ENCODE results near the gene PNPLA5.
A peak's percentile ranks its signal among the peaks of the same experiment; 100 is the strongest.
"Not testable (repeated sequence)": the region's sequence is repeated elsewhere in the genome, so short reads cannot be mapped to it uniquely, and the experiment has no call there.

Gene PNPLA5

DNA sequence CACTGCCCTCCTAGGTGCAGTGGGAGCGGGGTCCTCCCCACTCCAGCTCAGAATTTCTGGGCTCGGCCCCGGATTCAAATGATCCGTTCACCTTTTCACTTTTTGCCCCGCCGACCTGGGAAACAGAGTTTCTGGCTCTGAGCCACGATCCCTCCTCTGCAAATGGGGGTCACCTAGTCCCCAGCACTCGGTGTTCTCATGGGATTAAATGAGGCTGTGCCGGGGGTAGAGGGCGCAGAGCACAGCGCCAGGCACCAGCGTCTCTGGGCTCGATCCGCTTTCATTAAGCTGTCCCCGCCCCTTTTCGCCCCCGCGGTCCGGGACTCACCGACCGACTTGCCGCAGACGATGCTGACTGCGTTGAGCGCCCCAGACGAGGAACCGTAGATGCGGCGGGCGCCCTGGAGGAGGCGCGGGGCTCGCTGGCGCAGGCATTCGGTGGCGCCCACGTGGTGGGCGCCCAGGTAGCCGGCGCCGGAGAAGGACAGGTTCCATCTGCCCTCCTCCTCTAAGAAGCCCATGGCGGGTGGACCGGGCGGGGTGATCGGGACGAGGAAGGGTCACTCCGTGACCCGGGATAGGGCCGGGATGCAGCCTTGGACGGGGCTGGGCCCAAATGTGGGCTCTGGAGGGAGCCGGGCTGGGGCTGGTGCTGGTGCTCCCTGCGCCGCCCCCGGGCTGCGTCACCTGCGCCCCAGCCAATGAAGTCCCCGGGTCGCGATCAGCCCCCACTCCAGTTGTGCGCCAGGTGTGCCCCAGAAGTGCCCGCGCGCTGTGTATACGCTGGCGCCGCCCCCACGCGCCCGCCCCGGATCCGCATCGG, at the start of gene PNPLA5:
PNPLA5 (minus strand) TSS at position 654 of the 823 bp plus-strand sequence; CDS start at position 521, 133 bp downstream.
- peak; percentile 23 for DNase-seq (ENCODE audit: low read depth)

GRCh38 chr22:43941449-43941848, 49.6 kb upstream of the PNPLA5 start:
- no peak for DNase-seq (ENCODE audit: low read depth)

DNA sequence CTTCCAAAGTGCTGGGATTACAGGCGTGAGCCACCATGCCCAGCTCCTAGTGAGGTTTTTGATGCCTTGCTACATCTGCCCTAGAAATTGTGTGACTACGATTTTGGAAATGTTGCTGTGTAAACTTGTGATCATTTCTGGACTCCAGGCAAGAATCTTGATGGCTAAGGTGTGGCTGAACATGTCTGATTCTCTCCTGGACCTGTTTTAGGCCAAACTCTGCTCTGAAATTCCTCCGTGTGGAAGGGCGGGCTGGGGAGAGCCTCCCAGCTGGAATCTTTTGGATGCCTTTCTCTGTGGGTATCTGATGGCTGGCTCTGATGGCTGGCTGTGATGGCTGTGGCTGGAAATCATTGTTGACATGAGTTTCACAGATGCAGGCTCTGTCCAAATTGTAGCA, 40.0 kb upstream of the PNPLA5 start:
- DNase-seq (ENCODE audit: low read depth), result no peak

- no peak for DNase-seq (ENCODE audit: low read depth)
These were observed 37.1 kb upstream of the PNPLA5 start for GRCh38 chr22:43928908-43929307.

DNA sequence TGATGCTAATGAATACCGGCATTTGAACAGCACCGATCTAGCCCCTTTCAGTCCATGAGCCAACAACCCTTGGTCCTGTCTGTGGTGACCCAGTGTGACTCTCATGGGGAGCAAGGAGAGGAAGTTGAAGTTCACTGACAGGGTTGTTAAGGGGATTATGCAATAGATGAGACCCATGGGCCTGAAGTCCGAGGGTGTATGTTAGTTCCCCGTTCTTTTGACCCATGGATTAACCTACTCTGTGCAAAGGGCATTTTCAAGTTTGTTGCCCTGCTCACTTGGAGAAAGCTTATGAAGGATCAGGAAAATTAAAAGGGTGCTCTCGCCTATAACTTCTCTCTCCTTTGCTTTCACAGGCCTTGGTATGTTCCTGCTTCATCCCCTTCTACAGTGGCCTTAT, 36.7 kb upstream of the PNPLA5 start:
- DNase-seq (ENCODE audit: low read depth), result no peak

GRCh38 chr22:43926349-43926710, 34.5 kb upstream of the PNPLA5 start:
- peak; percentile 48 for DNase-seq (ENCODE audit: low read depth)

DNA sequence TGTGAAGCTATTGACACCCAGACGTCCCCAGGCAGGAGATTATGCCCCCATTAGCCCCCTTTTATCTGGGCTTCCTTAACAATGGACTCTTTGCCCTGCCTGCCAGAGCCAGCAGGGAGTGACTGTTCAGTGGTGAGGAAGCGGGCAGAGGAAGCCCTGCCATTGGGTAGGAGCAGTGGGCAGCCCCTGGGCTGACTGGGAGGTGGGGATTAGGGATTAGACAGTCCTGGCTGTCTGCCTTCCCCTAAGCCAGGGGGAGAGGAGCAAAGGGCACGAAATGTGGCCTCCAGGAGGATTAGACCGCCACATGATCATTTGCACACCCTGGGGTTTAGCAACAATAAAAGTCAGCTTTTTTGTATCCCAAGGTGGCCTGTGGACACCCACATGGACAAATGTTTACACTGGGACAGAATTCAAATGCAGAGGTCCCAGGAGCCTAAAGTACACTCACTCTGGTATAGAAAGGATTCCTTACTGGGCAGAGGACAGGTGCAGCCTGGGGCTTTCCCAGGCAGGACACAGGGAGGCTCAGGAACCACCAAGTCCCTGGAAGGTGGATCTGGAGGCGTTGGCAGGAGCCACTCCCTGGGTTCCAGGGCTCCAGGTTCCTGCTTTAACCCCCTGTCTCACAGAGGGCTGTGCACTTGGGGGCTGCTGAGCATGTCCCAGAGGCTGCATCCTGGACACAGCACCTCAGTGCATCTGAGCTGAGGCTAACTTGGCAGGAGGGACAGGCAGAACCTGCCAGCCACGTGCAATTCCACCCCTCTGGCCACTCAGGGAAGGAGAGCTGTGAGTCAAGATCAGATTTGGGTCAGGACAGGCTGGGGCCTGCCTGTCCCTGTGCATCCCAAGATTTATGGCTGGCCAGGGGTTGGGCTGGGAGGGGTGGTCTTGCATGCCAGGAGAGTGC, 33.9 kb upstream of the PNPLA5 start:
- peak; percentile 58 for DNase-seq (ENCODE audit: low read depth)

- DNase-seq (ENCODE audit: low read depth), result no peak
These were observed 33.1 kb upstream of the PNPLA5 start for GRCh38 chr22:43924877-43925276.

GRCh38 chr22:43923631-43924464, 32.0 kb upstream of the PNPLA5 start, which contains the start of gene PNPLA3:
Gene PNPLA3 (plus strand): TSS chr22:43923805. CDS start chr22:43923912, 107 bp downstream.
- DNase-seq (ENCODE audit: low read depth), result peak; percentile 83

DNA sequence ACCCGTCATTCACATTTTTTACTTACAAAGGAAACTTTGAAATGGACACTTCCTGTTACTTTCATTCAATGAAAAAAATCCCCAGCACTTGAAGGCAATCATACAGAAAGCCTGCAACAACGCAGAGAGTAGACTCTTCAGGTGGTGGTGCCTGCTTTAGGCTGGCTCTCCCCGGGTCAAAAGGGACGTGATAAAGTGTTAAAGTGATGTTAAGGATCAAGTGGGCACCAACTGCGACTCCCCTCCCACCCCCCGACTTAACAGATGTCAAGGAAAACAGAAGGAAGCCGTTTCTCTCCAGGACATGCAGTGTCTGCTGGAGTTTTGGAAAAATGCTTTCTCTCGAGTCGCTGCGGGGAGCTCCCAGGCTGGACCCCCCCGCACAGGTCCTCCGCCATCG, 31.4 kb upstream of the PNPLA5 start:
- no peak for DNase-seq (ENCODE audit: low read depth)

GRCh38 chr22:43922123-43922522, 30.3 kb upstream of the PNPLA5 start:
- no peak for DNase-seq (ENCODE audit: low read depth)

GRCh38 chr22:43921370-43921769, 29.6 kb upstream of the PNPLA5 start:
- peak; percentile 59 for DNase-seq (ENCODE audit: low read depth)

- peak; percentile 36 for DNase-seq (ENCODE audit: low read depth)
These were observed 27.5 kb upstream of the PNPLA5 start for GRCh38 chr22:43919106-43919973.

GRCh38 chr22:43917521-43917920, 25.7 kb upstream of the PNPLA5 start:
- DNase-seq (ENCODE audit: low read depth), result no peak

- no peak for DNase-seq (ENCODE audit: low read depth)
These were observed 19.5 kb upstream of the PNPLA5 start for GRCh38 chr22:43911351-43911750.

DNA sequence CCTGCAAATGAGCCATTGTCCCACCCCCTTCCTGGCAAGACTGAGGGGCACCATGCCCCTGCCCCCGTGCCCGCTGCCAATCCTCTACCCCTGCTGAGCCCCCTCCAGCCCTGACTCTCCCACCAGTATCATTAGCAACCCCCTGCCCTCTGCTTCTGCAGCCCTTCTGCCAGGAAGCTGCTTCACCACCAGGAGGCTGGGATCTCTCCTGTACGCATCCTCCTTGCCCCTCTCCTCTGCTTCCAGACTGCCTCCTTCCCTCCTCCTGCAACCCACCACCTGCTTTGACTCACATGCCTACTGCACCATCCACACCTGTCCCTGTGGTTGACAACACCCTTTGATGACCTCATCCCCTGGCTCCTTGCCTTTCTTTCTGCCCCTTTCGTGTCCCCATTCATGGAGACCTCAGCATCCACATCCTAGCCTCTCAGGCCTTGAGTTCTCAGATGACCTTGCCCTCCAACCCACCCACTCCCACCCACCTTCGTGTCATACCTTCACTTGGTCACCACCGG, 18.4 kb upstream of the PNPLA5 start:
- DNase-seq (ENCODE audit: low read depth), result no peak

- DNase-seq (ENCODE audit: low read depth), result no peak
These were observed 17.9 kb upstream of the PNPLA5 start for GRCh38 chr22:43909708-43910107.

DNA sequence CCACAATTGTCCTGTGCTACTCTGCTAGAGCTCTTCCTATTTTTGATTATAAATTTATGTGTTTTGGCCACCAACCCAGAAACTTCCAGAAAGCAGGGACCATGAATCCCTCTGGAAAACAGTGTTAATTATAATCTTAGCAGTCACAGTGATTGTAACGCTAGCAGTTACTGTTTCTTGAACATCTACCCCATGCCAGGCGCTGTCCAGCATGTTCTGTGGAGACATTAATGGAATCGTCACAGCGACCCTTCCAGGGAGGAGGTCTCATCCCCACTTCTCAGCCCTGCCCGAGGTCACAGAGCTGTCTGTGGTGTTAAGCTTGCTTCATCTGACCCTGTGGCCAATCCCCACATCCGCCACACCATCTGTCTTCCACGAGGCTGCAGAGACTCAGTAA, 13.9 kb upstream of the PNPLA5 start:
- no peak for DNase-seq (ENCODE audit: low read depth)

- not testable (repeated sequence) for DNase-seq (ENCODE audit: low read depth)
These were observed 12.6 kb upstream of the PNPLA5 start for GRCh38 chr22:43904412-43904811.

DNA sequence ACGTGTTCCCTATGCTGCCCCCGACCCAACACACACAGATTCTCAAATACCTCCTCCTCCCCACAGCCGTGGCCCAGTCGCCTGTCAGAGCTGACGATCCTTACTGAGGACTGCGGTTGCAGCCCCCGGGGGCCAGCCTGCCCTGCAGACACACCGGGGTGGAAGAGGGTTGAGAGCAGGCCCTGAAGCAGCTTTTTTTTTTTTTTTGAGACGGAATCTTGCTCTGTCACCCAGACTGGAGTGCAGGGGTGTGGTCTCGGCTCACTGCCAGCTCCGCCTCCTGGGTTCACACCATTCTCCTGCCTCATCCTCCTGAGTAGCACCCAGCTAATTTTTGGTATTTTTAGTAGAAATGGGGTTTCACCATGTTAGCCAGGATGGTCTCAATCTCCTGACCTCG, 11.2 kb upstream of the PNPLA5 start:
- not testable (repeated sequence) for DNase-seq (ENCODE audit: low read depth)

Measured in amniotic epithelial cell (primary cell).